Measurements from ENCODE around the gene TSHZ2. TPM values are rescaled to one million over a fixed set of nuclear protein-coding genes. Genes with fewer than 3 reads are reported as not detected.
"Not testable (repeated sequence)": the region's sequence is repeated elsewhere in the genome, so short reads cannot be mapped to it uniquely, and the experiment has no call there.

TSHZ2 gene
- total RNA-seq, 2 donors from 2014 or later: 34.6 to 50.0 TPM

DNA sequence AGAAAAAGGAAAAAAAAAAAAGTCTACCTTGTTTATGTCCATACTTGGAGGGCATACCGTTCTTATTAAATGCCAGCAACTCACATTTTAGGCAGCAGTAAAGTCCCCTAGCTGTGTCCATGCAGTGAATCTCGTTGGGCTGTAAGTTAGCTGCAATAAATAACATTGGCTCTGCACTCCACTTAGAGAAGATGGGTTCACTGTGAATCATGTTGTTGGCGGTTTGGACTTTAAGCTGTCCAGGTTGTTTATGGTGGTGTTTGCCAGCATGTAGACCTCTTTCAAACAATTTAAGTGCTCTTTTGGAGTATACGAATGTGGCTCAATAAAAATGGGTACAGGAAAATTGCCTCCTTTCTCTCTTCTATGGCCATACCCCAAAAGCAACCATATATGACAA, 494.1 kb downstream of the TSHZ2 start:
- DNase-seq (ENCODE audit: low spot score): no peak
- intact Hi-C loops (cut with DNase I): no loop called here

DNA sequence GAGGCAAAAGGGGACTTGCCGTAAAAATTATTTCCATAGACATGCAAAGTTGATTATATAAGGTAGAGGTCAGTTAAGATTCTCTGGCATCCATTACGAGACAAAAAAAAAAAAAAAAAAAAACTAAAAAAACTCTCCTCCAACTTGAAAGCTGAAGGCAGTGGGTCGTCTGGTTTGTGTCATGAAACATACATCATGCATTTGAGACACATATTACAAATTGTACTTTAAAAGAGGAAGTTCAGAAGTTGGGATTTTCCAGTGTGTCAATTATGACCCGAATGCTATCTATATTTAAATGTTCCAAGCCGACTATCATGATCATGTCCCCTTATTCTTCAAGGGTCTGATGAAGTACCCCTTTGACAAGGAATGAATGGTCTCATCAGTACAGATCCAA, 496.4 kb downstream of the TSHZ2 start:
- intact Hi-C loops (cut with DNase I): no loop called here
- DNase-seq (ENCODE audit: low spot score): no peak

DNA sequence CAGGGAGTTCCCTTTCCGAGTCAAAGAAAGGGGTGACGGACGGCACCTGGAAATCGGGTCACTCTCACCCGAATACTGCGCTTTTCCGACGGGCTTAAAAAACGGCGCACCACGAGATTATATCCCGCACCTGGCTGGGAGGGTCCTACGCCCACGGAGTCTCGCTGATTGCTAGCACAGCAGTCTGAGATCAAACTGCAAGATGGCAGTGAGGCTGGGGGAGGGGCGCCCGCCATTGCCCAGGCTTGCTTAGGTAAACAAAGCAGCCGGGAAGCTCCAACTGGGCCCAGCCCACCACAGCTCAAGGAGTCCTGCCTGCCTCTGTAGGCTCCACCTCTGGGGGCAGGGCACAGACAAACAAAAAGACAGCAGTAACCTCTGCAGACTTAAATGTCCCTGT, 500.7 kb downstream of the TSHZ2 start:
- DNase-seq (ENCODE audit: low spot score); intact Hi-C loops (cut with DNase I): not testable (repeated sequence)

DNA sequence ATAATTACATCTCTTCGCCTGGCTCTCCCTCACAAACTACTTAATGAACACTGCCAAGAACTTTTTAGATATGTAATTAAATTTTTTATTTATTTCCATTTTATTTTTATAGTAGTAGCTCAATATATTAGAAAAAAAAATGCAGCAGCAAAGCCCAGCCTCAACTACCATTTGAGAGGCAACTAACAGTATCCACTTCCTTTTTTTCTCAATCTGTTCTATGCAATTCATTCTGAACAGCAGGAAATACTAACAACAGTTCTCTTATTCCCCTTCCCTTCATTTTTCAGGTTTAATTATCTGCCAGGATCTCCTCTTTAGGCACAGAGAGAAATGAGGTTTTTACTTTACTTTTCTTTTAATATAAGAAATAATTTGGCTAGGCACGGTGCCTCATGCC, 508.8 kb downstream of the TSHZ2 start:
- DNase-seq (ENCODE audit: low spot score): no peak
- intact Hi-C loops (cut with DNase I): no loop called here

DNA sequence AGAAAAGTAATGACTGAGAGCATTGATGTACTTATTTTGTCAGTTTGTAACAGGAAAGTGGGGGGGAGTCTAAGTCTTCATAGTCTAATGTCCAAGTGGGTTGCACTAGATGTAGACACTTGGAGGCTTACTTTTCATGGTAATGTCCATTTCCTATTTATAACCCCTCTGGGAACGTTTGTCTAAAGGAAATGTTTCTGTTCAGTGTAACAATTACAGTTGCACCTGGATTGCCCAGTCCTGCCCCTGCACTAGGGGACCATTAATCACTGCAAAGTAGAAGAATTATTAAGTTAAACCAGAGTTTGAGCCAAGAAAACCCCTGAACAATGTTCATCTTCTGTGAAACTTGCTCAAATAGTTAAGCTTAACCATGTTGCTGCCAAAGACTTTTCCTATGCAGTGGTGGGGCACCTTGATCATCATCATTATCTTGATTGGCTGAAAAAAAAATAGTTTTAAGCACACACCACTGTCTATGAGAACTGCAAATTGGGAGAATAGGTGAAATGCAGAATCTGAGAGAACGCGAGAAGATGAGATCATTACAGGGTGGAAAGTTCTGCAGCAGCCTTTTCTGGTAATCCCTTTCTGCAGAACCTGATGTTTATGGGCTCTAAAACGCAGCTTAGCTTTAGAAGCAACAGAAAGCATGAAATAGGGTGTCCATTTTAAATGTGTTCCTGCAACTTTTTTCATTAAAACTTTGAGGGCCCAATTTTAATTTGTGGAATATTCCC, 515.5 kb downstream of the TSHZ2 start:
- DNase-seq (ENCODE audit: low spot score): no peak
- intact Hi-C loops (cut with DNase I): no loop called here

DNA sequence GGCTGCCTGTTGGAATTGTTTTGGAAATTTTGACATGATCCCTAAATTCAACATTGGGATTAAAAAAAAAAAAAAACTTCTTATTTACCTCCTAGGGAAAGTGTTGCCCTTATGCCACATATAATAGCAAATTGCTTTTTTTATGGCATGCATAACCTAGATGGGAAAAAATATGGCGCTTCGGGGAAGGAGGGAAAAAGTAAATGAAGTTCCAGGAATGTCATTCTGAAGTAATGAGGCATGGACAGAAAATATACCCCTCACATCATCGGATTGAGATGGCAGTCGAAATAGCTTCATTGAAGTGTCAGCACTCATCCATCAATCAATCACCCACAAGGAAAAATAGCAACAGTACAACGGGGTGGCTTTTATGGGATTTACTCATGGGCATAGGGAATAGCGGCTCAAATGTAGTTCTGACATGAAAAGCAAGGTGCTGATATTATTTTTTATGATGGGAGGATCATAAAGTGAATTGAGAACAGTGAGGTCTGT, 516.7 kb downstream of the TSHZ2 start:
- no peak for DNase-seq (ENCODE audit: low spot score)
- intact Hi-C loops (cut with DNase I): no loop called here

DNA sequence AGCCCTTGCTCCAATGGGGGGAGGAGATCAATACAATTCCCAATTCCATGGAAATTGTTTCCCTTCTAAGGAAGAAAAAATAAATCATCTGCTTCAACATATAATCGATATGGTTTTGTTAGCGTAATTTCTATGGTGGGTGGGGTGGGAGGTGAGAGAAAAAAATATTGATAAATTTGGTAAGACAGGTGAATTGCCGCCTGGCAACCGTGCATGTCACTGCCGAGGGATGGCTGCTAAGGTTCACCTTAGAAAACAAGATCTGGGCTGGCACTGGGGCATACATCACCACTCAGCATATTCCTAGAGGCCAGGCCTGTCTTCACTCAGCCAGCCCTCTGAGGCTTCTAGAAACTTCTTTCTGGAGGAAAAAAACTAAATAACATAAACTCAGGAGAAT, 517.4 kb downstream of the TSHZ2 start:
- intact Hi-C loops (cut with DNase I): no loop called here
- DNase-seq (ENCODE audit: low spot score): no peak

DNA sequence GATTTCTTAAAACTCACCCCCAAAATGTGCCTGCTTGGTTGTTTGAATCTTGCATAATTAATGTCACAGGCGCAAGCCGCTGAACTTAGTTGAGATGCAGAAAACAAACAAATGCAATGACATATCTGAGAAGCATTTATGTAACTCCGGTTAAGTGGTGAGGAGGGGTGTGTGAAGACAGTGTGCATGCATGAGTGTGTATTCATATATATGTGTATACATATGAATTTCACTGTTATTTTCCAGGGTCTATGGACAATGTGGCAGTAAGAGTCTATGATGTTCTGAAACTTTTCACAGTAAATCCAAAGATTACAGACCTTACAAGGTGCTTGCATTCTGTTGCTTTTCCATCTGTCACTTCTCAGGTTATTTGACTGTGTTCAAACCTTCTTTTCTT, 518.5 kb downstream of the TSHZ2 start:
- intact Hi-C loops (cut with DNase I): no loop called here
- no peak for DNase-seq (ENCODE audit: low spot score)

DNA sequence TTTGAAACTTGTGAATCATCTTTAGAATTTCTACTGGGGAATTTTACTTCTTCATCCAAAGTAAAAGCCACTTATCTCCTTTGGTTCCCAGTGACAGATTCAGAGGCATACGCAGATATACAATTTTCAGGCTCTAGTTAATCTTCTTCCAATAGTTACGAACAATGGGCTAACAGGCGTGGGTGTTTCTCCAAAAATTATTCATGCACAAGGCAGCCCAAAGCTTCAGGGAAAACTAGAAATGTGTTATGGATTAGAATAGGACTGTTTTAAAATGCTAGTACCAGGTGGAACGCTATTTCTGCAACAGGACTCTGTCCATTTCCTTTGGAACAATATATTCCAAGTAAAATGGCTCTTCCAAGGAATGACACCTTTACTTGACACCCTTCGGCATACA, 519.3 kb downstream of the TSHZ2 start:
- intact Hi-C loops (cut with DNase I): no loop called here
- no peak for DNase-seq (ENCODE audit: low spot score)

DNA sequence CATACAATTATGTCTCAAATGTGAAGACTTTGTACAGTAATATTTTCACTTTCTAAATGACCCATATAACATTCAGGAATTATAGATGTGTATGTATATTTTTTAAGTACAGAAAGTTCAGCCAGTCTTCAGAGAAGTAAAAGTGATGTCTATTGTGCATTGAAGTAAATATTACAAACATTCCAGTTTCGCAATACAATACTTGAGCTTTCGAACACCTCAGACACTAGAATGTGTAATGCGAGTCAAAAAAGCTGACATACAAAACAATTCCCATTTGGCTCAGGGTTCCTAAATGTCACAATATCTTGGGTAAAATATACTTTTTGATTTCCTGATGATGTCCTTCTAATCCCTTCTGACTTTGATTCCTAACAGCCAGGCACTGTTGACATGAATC, 520.1 kb downstream of the TSHZ2 start:
- intact Hi-C loops (cut with DNase I): no loop called here
- DNase-seq (ENCODE audit: low spot score): no peak

DNA sequence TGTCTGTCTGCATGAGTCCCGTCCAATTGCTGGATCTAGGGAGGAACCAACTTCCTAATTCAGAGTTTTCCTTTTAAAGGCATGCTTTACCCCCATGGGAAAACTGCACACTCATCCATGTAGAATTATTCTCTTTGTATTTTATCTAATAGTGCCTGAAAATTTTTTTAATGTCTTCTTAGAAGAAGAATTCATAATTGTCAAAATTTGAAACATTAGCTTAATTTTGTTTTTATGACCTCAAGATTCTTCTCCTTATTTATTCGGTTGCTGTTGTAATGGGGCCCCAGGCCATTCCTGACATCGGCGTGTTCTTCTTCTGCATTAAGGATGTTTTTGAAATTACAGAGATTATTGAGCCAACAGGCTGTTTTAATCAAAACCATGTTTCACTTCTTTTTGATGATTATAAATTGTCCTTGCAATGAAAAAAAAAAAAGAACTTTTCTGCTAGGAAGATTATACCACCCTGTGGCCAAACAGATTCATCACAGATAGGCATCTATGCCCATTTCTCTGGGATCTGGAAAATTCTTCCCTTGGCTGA, 521.2 kb downstream of the TSHZ2 start:
- intact Hi-C loops (cut with DNase I): no loop called here
- no peak for DNase-seq (ENCODE audit: low spot score)

DNA sequence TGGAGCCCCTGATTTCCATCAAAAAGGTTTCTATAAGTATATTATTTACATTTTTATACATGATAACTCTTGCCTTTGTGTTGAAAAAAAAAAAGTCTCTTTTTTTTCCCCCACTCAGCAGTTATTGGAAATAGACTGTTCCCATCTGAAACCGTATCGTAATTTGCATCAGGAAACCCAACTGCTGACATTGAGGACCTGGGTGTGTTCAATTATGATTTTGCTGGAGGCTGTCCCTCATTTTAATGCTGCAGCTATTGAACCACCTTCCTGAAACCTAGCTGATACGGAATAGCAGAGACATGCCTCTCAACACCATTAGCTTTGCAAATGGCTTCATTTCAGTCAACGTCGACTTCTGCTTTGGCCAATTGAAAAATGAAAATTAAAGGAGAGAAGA, 522.6 kb downstream of the TSHZ2 start:
- no peak for DNase-seq (ENCODE audit: low spot score)
- intact Hi-C loops (cut with DNase I): no loop called here

DNA sequence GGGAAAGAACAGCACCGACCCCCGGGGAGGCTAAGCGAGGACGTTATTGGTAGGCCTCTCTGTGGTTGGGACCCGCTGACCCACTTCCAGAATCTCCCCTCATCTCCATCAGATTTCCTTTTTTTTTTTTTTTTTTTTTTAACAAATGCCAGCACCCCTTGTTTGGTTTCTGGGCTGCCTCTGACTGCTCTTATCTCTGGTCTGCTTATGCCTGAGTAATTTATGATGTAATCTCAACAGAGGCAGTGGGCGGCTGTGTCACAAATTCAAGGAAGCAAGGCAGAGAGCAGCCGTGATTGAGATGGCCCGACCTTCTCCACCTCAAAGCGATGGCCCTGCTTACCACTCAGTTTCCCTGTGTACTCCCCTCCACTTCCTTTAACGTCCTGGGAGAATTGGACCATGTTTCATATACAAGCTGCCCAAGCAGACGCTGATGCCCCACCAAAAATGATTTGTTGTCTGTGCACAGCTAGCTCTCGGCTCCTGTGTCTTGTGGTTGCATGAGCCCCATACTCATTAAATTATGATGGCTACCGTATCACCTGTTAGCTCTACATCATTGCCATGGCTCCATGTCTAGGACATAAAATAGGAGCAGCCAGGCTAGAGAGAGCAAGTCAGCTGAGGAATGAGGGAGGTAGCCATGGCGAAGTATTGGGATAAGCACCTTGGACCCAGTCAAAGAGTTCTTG, 523.4 kb downstream of the TSHZ2 start:
- no peak for DNase-seq (ENCODE audit: low spot score)
- intact Hi-C loops (cut with DNase I): no loop called here

DNA sequence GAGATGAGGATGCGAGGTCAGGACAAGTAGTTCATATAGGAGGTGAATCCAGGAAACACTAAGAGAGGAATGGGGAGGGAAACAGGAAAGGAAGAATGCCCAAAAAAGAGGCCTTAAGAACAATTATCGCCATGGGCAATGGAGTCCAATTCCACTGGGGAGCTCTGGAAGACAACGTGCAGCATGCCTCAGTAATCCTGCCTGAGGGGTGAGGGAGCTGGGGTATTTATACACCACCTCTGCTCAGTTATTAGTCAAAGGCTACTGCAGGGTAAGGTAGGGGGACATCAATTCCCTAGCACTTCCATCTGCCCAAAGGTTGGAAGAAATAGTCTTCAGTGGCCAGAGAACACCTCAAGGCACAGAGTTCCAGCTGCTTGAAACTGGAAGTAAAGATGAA, 525.1 kb downstream of the TSHZ2 start:
- no peak for DNase-seq (ENCODE audit: low spot score)
- intact Hi-C loops (cut with DNase I): no loop called here

DNA sequence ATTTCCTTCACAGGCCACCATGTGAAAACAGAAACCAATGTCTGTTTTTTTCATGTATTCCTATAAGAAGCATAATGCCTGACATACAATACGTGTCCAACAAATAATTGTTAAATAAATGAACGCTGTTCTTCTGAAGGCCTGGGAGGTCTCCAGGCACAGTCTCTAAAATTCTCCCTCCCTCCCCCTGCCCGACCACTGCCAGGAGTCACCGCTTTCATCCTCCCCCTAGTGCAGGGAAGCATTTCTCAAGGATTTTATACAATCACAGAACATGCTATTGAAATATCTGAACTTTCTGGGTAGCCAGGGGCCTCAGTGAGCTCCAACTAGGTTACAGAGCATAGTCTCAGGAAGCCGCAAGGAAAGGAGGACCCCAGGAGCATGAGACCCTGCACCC, 526.2 kb downstream of the TSHZ2 start:
- DNase-seq (ENCODE audit: low spot score): no peak
- intact Hi-C loops (cut with DNase I): no loop called here

DNA sequence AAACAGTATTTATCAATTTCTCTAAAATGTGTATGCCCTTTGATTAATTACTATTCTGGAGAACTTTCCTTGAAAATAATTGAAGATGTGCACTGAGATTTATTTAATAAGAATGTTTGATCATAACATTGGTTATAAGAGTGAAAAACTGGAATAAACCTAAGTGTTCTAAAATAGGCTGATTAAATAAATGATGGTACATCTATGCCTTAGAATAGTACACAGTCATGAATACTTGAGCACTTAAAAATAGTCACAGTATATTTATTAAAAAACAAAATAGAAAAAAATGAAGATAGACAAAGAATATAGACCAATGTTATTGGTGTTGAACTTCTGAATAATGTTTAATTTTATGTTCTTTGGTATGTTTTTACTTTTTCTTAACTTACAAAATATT, 528.5 kb downstream of the TSHZ2 start:
- no peak for DNase-seq (ENCODE audit: low spot score)
- intact Hi-C loops (cut with DNase I): no loop called here

DNA sequence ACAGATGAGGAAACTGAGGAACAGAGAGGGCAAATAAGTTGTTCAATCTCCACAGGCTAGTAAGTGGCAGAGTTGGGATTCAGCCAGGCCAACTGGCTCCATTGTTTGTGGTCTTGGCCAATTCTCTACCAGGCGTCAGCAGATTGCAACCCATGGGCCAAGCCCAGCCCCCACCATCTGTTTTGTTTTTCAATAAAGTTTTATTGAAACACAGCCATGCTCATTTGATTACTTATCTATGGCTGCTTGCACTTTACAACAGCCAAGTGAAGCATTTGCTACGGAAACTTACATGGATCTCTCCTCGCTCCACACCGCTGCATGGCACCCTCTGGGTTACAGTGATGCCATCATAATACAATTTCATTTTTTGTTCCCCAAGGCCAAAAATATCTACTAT, 530.7 kb downstream of the TSHZ2 start:
- intact Hi-C loops (cut with DNase I): no loop called here

DNA sequence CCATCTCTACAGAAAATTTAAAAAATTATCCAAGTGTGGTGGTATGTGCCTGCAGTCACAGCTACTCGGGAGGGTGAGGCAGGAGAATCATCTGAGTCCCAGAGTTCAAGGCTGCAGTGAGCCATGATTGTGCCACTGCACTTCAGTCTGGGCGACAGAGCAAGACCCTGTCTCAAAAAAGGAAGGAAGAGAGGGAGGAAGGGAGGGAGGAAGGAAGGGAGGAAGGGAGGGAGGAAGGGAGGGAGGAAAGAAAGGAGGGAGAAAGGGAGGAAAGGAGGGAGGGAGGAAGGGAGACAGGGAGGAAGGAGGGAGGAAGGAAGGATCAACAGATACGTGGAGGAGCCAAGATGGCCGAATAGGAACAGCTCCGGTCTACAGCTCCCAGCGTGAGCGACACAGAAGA, 531.4 kb downstream of the TSHZ2 start:
- intact Hi-C loops (cut with DNase I): no loop called here
- no peak for DNase-seq (ENCODE audit: low spot score)

More for the DNA sequence above, 530.7 kb downstream of the TSHZ2 start:
- no peak for DNase-seq (ENCODE audit: low spot score)

DNA sequence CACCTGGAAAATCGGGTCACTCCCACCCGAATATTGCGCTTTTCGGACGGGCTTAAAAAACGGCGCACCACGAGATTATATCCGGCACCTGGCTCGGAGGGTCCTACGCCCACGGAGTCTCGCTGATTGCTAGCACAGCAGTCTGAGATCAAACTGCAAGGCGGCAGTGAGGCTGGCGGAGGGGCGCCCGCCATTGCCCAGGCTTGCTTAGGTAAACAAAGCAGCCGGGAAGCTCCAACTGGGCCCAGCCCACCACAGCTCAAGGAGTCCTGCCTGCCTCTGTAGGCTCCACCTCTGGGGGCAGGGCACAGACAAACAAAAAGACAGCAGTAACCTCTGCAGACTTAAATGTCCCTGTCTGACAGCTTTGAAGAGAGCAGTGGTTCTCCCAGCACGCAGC, 531.9 kb downstream of the TSHZ2 start:
- DNase-seq (ENCODE audit: low spot score); intact Hi-C loops (cut with DNase I): not testable (repeated sequence)

DNA sequence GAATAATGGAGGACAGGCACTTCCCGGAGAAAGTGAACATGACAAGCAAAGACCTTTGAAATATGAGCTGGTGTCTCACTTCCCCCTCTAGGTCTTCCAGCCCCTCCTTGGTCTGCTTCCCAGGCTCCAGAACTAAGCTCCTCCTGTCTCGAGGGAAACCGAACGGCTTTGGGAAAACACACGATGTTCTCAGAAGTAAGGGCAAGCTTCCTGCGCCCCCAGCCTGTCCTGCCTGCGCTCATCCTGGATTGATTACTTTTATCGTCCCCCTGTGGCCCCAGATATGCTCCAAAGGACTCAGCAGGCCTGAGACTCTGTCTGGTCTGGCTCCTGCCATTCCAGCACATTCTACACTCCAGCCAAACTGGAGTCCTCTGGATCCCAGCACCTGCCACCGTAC, 538.1 kb downstream of the TSHZ2 start:
- DNase-seq (ENCODE audit: low spot score): no peak

DNA sequence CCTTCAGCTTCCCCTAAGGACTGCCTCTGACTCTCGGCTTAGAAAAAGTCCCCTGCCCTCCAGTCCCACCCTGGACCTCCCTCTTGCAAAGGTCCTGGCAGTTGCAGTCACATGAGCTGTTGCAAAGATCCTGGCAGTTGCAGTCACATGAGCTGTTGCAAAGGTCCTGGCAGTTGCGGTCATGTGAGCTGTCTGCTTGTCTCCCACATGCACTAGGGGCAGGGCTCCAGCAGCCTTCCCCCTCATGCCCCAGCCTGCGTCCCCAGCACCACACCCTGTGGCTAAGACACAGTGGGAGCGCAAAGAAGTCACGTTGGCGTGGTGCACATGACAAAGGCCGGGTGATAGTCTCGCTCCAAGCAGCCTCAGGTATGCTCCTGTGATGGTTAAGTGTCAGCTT, 538.5 kb downstream of the TSHZ2 start:
- no peak for DNase-seq (ENCODE audit: low spot score)
- intact Hi-C loops (cut with DNase I): no loop called here

More for the DNA sequence above, 538.1 kb downstream of the TSHZ2 start:
- intact Hi-C loops (cut with DNase I): no loop called here
